HCT116 (cell line): ENCODE measurements around the gene A4GALT.

Experiments used
- ATF3 ChIP-seq: IDR thresholded peaks from 2 replicates; pipeline ENCODE4 v1.6.1; 2012
- CEBPB ChIP-seq: IDR thresholded peaks from 2 replicates; pipeline ENCODE4 v1.6.1; 2012; ENCODE audit warnings: low read depth
- CTCF ChIP-seq, 3 experiments: fragments of 200-600 bp in 1 of 3; sonication (generic) in 1 of 3; IDR thresholded peaks in 2 of 3; conservative IDR thresholded peaks in 1 of 3; 2 replicates each; pipeline ENCODE4 v1.5.1; 2012 to 2017; ENCODE audit warnings: low read depth in 2 of 3, low read length in 2 of 3, antibody characterized with exemption in 1 of 3, borderline replicate concordance in 1 of 3, control low read depth in 1 of 3, mild to moderate bottlenecking in 1 of 3, mixed read lengths in 1 of 3, mixed run types in 1 of 3, moderate library complexity in 1 of 3; ENCODE audit not compliant: insufficient read depth in 1 of 3
- EZH2 ChIP-seq: fragments of 200-600 bp; sonication (generic); IDR thresholded peaks from 2 replicates; pipeline ENCODE4 v1.6.1; 2017; ENCODE audit warnings: antibody characterized with exemption, mixed run types
- JUND ChIP-seq: IDR thresholded peaks from 2 replicates; pipeline ENCODE4 v1.6.1; 2012
- POLR2A ChIP-seq: IDR thresholded peaks from 2 replicates; pipeline ENCODE4 v1.7.0; 2011; ENCODE audit warnings: borderline replicate concordance; ENCODE audit not compliant: insufficient read depth, insufficient read length; ENCODE audit errors: extremely low read depth
- POLR2AphosphoS5 ChIP-seq: IDR thresholded peaks from 2 replicates; pipeline ENCODE4 v1.6.1; 2011; ENCODE audit warnings: mild to moderate bottlenecking, low read depth, low read length, moderate library complexity
- SP1 ChIP-seq: IDR thresholded peaks from 2 replicates; pipeline ENCODE4 v1.6.1; 2012; ENCODE audit warnings: low read depth
- SRF ChIP-seq: IDR thresholded peaks from 2 replicates; pipeline ENCODE4 v1.6.1; 2012; ENCODE audit warnings: low read depth
- YY1 ChIP-seq: IDR thresholded peaks from 2 replicates; pipeline ENCODE4 v1.6.1; 2011; ENCODE audit warnings: low read length, low read depth, moderate library complexity, mild to moderate bottlenecking; ENCODE audit not compliant: insufficient replicate concordance; ENCODE audit errors: extremely low read depth
- ZFX ChIP-seq: fragments of 450-650 bp; IDR thresholded peaks from 2 replicates; pipeline ENCODE4 v1.6.1; 2017
- ZNF274 ChIP-seq: fragments of 200-500 bp; sonication (Bioruptor generic); IDR thresholded peaks from 2 replicates; pipeline ENCODE4 v1.6.1; 2014; ENCODE audit warnings: mild to moderate bottlenecking, low read depth, low read length, inconsistent platforms
- TF ChIP-seq, protein P1 (sequence below): IDR thresholded peaks from 2 replicates; pipeline ENCODE4 v1.6.1; 2012
- TF ChIP-seq, protein P2 (sequence below): IDR thresholded peaks from 2 replicates; pipeline ENCODE4 v1.6.1; 2012; ENCODE audit warnings: low read depth

DNA sequence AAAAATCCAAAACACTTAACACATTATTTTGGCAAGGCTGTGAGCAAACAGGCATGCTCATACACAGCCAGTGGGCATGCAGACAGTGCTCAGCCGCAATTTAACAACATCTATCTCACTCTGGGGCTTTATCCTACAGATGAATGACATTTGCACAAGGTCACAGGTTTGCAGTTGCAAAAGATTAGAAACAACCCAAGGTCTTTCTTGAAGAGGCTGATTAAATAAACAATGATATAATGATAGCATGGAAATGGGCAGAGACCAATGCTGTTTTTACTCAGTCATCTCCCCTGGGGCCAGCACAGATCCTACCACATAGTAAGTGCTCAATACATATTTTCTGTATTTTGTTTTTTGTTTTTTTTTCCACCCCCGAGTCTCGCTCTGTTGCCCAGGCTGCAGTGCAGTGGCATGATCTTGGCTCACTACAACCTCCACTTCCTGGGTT, 9.4 kb downstream of the A4GALT start:
- TF ChIP-seq ZNF274 = no peak
- TF ChIP-seq CTCF (IDR thresholded peaks at IDR 0.05 in 2 of 3, conservative IDR thresholded peaks at IDR 0.05 in 1 of 3; ENCODE audit: borderline replicate concordance in 1 of 3, insufficient read depth in 1 of 3, low read depth in 2 of 3, low read length in 2 of 3) = no peak
- TF ChIP-seq SRF = no peak
- TF ChIP-seq POLR2AphosphoS5 = no peak
- TF ChIP-seq CEBPB = no peak
- TF ChIP-seq EZH2 = no peak
- no peak for TF ChIP-seq ZFX
- no peak for TF ChIP-seq SP1
- no peak for TF ChIP-seq POLR2A
- no peak for TF ChIP-seq YY1
- TF ChIP-seq, protein P1, sequence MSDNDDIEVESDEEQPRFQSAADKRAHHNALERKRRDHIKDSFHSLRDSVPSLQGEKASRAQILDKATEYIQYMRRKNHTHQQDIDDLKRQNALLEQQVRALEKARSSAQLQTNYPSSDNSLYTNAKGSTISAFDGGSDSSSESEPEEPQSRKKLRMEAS = no peak
- no peak for TF ChIP-seq JUND
- TF ChIP-seq ATF3 = no peak
- TF ChIP-seq, protein P2, sequence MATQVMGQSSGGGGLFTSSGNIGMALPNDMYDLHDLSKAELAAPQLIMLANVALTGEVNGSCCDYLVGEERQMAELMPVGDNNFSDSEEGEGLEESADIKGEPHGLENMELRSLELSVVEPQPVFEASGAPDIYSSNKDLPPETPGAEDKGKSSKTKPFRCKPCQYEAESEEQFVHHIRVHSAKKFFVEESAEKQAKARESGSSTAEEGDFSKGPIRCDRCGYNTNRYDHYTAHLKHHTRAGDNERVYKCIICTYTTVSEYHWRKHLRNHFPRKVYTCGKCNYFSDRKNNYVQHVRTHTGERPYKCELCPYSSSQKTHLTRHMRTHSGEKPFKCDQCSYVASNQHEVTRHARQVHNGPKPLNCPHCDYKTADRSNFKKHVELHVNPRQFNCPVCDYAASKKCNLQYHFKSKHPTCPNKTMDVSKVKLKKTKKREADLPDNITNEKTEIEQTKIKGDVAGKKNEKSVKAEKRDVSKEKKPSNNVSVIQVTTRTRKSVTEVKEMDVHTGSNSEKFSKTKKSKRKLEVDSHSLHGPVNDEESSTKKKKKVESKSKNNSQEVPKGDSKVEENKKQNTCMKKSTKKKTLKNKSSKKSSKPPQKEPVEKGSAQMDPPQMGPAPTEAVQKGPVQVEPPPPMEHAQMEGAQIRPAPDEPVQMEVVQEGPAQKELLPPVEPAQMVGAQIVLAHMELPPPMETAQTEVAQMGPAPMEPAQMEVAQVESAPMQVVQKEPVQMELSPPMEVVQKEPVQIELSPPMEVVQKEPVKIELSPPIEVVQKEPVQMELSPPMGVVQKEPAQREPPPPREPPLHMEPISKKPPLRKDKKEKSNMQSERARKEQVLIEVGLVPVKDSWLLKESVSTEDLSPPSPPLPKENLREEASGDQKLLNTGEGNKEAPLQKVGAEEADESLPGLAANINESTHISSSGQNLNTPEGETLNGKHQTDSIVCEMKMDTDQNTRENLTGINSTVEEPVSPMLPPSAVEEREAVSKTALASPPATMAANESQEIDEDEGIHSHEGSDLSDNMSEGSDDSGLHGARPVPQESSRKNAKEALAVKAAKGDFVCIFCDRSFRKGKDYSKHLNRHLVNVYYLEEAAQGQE = no peak
